Naive B cell (primary cell): ENCODE measurements around the gene USP47. TPM values are rescaled to one million over a fixed set of nuclear protein-coding genes. Genes with fewer than 3 reads are reported as not detected.
A peak's percentile ranks its signal among the peaks of the same experiment; 100 is the strongest.

Source experiments
- ATAC-seq, 2 donors: fragments of 150-1000 bp; cut with Tn5 transposase; 2 replicates each; pipeline ENCODE4 v1.10.0; 2021; ENCODE audit warnings: low read depth in 2 of 2, mild to moderate bottlenecking in 2 of 2, moderate library complexity in 2 of 2
- DNase-seq: peaks from one replicate; pipeline ENCODE4 v3.0.0; 2022
- H3K27ac Mint-ChIP-seq, 6 donors: one replicate each; pipeline ENCODE4 v1.8.0; 2020 to 2022; ENCODE audit warnings: mild to moderate bottlenecking in 6 of 6, mixed read lengths in 6 of 6, moderate library complexity in 5 of 6, inconsistent platforms in 2 of 6
- H3K27me3 Mint-ChIP-seq, 3 donors: one replicate each; pipeline ENCODE4 v1.8.0; 2021 to 2022; ENCODE audit warnings: mixed read lengths in 3 of 3, mild to moderate bottlenecking in 1 of 3
- H3K36me3 Mint-ChIP-seq, 2 donors: one replicate each; pipeline ENCODE4 v1.8.0; 2020 to 2022; ENCODE audit warnings: mixed read lengths in 2 of 2, inconsistent platforms in 1 of 2, mild to moderate bottlenecking in 1 of 2
- H3K4me1 Mint-ChIP-seq, 3 donors: one replicate each; pipeline ENCODE4 v1.8.0; 2020 to 2022; ENCODE audit warnings: mixed read lengths in 3 of 3, inconsistent platforms in 1 of 3, mild to moderate bottlenecking in 1 of 3, moderate library complexity in 1 of 3
- H3K4me3 Mint-ChIP-seq, 8 donors: one replicate each; pipeline ENCODE4 v1.8.0; 2020 to 2022; ENCODE audit warnings: mild to moderate bottlenecking in 8 of 8, mixed read lengths in 8 of 8, moderate library complexity in 8 of 8, inconsistent platforms in 2 of 8
- H3K9me3 Mint-ChIP-seq, 7 donors: one replicate each; pipeline ENCODE4 v1.8.0; 2020 to 2022; ENCODE audit warnings: mixed read lengths in 7 of 7, mild to moderate bottlenecking in 5 of 7, inconsistent platforms in 2 of 7, moderate library complexity in 1 of 7
- polyA plus RNA-seq, 6 donors: library from polyadenylated mRNA; unstranded; fragments of 300-500 nt; fragmentation: Illumina TruSeq; gene quantifications; one replicate each; pipeline ENCODE4 v1.2.3, GENCODE V29; 2021; ENCODE audit warnings: low read depth in 6 of 6

USP47 gene
- polyA plus RNA-seq, 6 donors from 2014 or later, result 28.5 to 51.7 (median 33.3) TPM

DNA sequence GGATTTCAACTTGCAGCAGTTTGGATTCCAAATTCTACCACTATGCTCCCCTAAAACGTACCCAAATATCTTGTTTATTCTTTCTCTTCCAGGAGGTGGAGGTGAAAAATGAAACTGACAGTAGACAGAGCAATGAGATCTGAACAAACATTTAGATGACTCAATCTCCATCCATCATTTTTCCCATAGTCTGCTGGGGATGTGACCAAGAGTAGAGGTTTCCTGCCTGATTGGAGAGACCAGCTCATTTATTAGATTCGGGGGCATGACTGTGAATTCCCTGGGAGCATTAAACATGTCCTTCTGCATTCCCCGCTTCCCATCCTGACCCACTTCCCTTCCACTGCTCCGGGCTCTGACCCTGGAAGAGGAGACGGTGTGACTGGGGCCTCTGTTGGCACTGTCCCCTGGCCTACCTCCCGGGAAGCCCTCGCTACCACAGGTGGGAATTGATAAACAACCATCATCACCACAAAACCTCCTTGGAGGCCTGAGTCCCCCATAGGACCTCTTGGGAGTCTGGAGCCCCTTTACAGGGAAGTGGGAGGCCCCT is 146.4 kb downstream of the USP47 start:
- no peak for DNase-seq
- no peak for ATAC-seq
- Mint-ChIP-seq H3K4me3 (no peak overlapping the region), H3K27ac (no peak overlapping the region), H3K27me3 (peaks cover 9 to 15% (median 10%) of the 10 kb centered on the region in 3 donors), H3K4me1 (no peaks in the 10 kb centered on the region), H3K36me3 (no peaks in the 10 kb centered on the region), H3K9me3 (peaks cover 0 to 1% (median 0%) of the 10 kb centered on the region in 7 donors)

- H3K27me3 Mint-ChIP-seq, result peaks cover 9 to 15% (median 13%) of the 10 kb centered on the region in 3 donors
- H3K9me3 Mint-ChIP-seq, result peaks cover 0 to 1% (median 0%) of the 10 kb centered on the region in 7 donors
- no peaks in the 10 kb centered on the region for H3K4me1 Mint-ChIP-seq
- no peak overlapping the region for H3K4me3 Mint-ChIP-seq
- H3K36me3 Mint-ChIP-seq, result no peaks in the 10 kb centered on the region
- ATAC-seq (no peak), DNase-seq (no peak)
- no peak overlapping the region for H3K27ac Mint-ChIP-seq
Observed at GRCh38 chr11:11988681-11989261, 147.0 kb downstream of the USP47 start.

GRCh38 chr11:11989774-11990744 is 148.3 kb downstream of the USP47 start:
- no peak for ATAC-seq
- Mint-ChIP-seq H3K4me1 (no peaks in the 10 kb centered on the region), H3K27me3 (peaks cover 15 to 20% (median 17%) of the 10 kb centered on the region in 3 donors), H3K27ac (peak overlapping the region in 1 of 6 donors; percentile 77), H3K36me3 (no peaks in the 10 kb centered on the region), H3K4me3 (no peak overlapping the region), H3K9me3 (peaks cover 0 to 1% (median 0%) of the 10 kb centered on the region in 7 donors)
- no peak for DNase-seq

GRCh38 chr11:11992257-11993212 is 150.8 kb downstream of the USP47 start:
- H3K36me3 Mint-ChIP-seq, result no peaks in the 10 kb centered on the region
- ATAC-seq (no peak), DNase-seq (no peak)
- no peak overlapping the region for H3K27ac Mint-ChIP-seq
- H3K27me3 Mint-ChIP-seq, result peaks cover 23 to 34% (median 26%) of the 10 kb centered on the region in 3 donors
- H3K4me3 Mint-ChIP-seq, result no peak overlapping the region
- no peaks in the 10 kb centered on the region for H3K9me3 Mint-ChIP-seq
- peaks cover 0 to 4% (median 3%) of the 10 kb centered on the region in 3 donors for H3K4me1 Mint-ChIP-seq

DNA sequence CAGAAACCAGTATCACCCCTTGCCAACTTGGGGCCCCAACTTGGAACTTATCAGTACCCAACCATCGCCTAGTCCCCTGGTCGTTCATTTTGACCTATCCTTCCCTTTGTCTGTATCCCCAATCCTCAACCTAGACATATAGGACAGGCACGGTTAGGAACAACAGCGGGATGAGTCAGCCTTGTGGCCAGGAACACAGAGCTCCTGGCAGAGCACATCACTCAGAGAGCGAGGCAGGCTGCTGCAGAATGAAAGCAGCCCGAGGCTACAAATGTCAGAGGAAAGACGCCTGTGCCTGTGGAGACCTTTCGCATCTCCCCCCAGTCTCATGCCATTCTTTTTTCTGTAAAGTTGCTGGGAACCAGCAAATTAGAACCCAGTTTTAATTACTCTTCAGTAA is 152.1 kb downstream of the USP47 start:
- Mint-ChIP-seq H3K36me3 (no peaks in the 10 kb centered on the region), H3K4me3 (no peak overlapping the region), H3K27ac (no peak overlapping the region), H3K27me3 (peaks cover 23 to 40% (median 27%) of the 10 kb centered on the region in 3 donors), H3K9me3 (no peaks in the 10 kb centered on the region), H3K4me1 (peaks cover 0 to 9% (median 4%) of the 10 kb centered on the region in 3 donors)
- no peak for ATAC-seq
- DNase-seq, result no peak

- Mint-ChIP-seq H3K4me1 (peaks cover 0 to 9% (median 4%) of the 10 kb centered on the region in 3 donors), H3K4me3 (peak overlapping the region in 1 of 8 donors; percentile 42), H3K27ac (no peak overlapping the region), H3K27me3 (peaks cover 19 to 40% (median 22%) of the 10 kb centered on the region in 3 donors), H3K9me3 (no peaks in the 10 kb centered on the region), H3K36me3 (no peaks in the 10 kb centered on the region)
- DNase-seq (no peak), ATAC-seq (no peak)
Observed at GRCh38 chr11:11995601-11996000, 153.8 kb downstream of the USP47 start.

DNA sequence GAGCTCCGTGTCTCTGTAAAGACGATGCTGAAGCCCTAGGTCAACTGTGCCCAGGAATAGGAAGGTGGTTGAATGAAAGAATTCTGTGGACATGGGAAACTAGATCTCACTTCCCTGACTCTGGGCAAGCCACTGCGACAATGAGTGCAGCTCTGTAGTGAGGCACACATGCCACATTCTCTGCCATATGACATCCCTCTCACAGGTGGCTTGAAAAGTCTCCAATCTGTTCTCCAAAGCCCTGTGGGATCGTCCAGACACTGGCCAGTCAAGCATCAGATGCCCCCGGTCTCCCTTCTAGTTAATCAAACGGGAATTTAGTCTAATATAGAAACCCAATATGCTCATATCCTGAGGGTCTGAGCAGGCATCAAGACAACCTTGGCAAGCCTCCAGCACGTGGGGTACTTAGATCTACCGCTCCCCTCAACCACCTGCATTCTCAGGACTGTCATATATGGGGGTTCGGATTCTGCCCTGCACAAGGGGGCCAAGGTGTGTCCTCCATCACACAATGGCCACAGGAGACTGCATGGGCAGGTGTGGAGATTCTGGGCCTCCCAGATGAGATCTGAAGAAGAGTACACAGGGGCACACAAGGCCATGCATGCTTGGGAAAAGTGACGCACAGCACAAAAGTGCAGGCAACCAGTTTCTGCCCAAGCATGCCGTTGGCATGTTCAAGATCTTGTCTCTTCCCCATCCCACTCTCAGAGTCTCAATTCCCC is 154.7 kb downstream of the USP47 start:
- no peaks in the 10 kb centered on the region for H3K36me3 Mint-ChIP-seq
- no peak for ATAC-seq
- H3K4me3 Mint-ChIP-seq, result no peak overlapping the region
- DNase-seq, result no peak
- H3K4me1 Mint-ChIP-seq, result peaks cover 0 to 9% (median 4%) of the 10 kb centered on the region in 3 donors
- H3K27ac Mint-ChIP-seq, result no peak overlapping the region
- H3K27me3 Mint-ChIP-seq, result peaks cover 18 to 43% (median 23%) of the 10 kb centered on the region in 3 donors
- no peaks in the 10 kb centered on the region for H3K9me3 Mint-ChIP-seq

GRCh38 chr11:11997049-11997322 is 155.2 kb downstream of the USP47 start:
- DNase-seq (no peak), ATAC-seq (no peak)
- H3K9me3 Mint-ChIP-seq, result no peaks in the 10 kb centered on the region
- H3K36me3 Mint-ChIP-seq, result no peaks in the 10 kb centered on the region
- H3K27ac Mint-ChIP-seq, result no peak overlapping the region
- H3K4me1 Mint-ChIP-seq, result peaks cover 0 to 9% (median 4%) of the 10 kb centered on the region in 3 donors
- no peak overlapping the region for H3K4me3 Mint-ChIP-seq
- peaks cover 21 to 43% (median 25%) of the 10 kb centered on the region in 3 donors for H3K27me3 Mint-ChIP-seq

GRCh38 chr11:11998091-11998781 is 156.5 kb downstream of the USP47 start:
- no peak for DNase-seq
- no peak for ATAC-seq
- H3K4me1 Mint-ChIP-seq, result peaks cover 0 to 9% (median 4%) of the 10 kb centered on the region in 3 donors
- H3K9me3 Mint-ChIP-seq, result no peaks in the 10 kb centered on the region
- no peaks in the 10 kb centered on the region for H3K36me3 Mint-ChIP-seq
- H3K27me3 Mint-ChIP-seq, result peaks cover 23 to 46% (median 28%) of the 10 kb centered on the region in 3 donors
- H3K27ac Mint-ChIP-seq, result no peak overlapping the region
- H3K4me3 Mint-ChIP-seq, result peak overlapping the region in 4 of 8 donors; percentile 7 to 52 (median 32)

- ATAC-seq (no peak), DNase-seq (no peak)
- H3K9me3 Mint-ChIP-seq, result no peaks in the 10 kb centered on the region
- H3K27me3 Mint-ChIP-seq, result peaks cover 38 to 49% (median 47%) of the 10 kb centered on the region in 3 donors
- no peak overlapping the region for H3K4me3 Mint-ChIP-seq
- H3K4me1 Mint-ChIP-seq, result peaks cover 0 to 9% (median 4%) of the 10 kb centered on the region in 3 donors
- H3K36me3 Mint-ChIP-seq, result no peaks in the 10 kb centered on the region
- no peak overlapping the region for H3K27ac Mint-ChIP-seq
Observed at GRCh38 chr11:12001186-12001585, 159.4 kb downstream of the USP47 start.

DNA sequence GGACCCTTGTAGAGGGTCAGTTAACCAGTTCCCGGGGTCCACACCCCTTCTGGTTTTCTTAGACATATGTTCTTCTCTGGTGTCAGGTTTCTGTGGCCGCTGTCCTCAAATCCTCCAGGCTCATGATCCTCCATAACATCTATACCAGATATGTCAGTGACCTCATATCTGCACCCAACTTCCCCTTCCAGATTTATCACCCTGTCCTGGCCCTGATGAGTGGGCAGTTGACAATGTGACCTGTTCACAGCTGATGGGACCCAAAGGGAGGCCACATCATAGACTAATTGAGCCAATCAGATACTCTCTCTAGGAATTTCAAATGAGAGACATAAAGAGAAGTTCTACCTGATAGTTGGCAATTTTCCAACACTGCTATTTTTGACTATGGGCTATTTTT is 161.6 kb downstream of the USP47 start:
- Mint-ChIP-seq H3K36me3 (no peaks in the 10 kb centered on the region), H3K27ac (no peak overlapping the region), H3K4me1 (peaks cover 0 to 6% (median 0%) of the 10 kb centered on the region in 3 donors), H3K9me3 (no peaks in the 10 kb centered on the region), H3K4me3 (no peak overlapping the region), H3K27me3 (peaks cover 53 to 59% (median 56%) of the 10 kb centered on the region in 3 donors)
- ATAC-seq (no peak), DNase-seq (no peak)

DNA sequence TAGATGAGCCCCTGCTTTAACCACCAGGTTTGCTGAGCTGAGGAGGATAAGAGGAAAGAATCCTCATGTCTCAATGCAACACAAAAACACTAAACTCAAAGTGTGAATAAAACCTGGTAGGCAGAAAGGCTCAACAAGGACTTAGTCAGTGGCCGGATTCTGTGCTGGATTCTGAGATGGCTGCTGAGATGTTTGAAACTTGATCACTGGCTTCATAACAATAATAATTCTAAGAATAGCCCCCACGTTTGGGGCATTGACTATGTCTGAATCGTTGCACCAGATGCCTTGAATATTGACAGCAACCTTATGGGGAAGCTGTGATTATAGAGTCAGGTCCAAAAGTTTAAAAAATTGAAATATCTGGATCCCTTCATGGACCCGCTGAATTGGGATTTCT is 162.0 kb downstream of the USP47 start:
- Mint-ChIP-seq H3K9me3 (no peaks in the 10 kb centered on the region), H3K4me3 (no peak overlapping the region), H3K27ac (no peak overlapping the region), H3K27me3 (peaks cover 53 to 64% (median 61%) of the 10 kb centered on the region in 3 donors), H3K36me3 (no peaks in the 10 kb centered on the region), H3K4me1 (peaks cover 3 to 5% (median 3%) of the 10 kb centered on the region in 3 donors)
- no peak for DNase-seq
- no peak for ATAC-seq
